ENCODE measurements around the gene MIER3. TPM values are rescaled to one million over a fixed set of nuclear protein-coding genes. Genes with fewer than 3 reads are reported as not detected.
A peak's percentile ranks its signal among the peaks of the same experiment; 100 is the strongest.

Gene MIER3
- total RNA-seq, 2 donors from 2014 or later = 10.3 to 18.9 TPM

DNA sequence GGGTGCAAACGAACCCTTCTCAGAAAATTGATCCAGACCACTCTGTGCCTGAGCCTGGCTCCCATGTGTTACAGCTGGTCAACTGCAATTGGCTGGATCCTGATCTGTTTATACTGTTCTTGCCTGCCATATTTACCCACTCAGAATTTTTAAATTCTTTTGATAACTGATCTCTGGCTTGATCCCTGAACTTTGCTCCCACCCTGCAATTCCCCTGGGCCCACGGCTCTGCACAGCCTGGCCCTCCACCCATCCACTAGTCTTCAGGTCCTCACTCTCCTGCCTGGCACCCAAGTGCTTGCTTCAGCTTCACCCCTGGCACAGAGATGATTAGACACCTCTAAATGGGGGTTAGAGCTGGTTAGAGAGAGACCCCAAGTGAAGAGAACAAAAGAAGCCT, 25.9 kb upstream of the MIER3 start:
- Mint-ChIP-seq H3K9me3 (no peaks in the 10 kb centered on the region), H3K4me3 (no peak overlapping the region), H3K36me3 (ENCODE audit: low read depth) (no peaks in the 10 kb centered on the region), H3K4me1 (no peaks in the 10 kb centered on the region), H3K27me3 (peaks cover 6% of the 10 kb centered on the region), H3K27ac (no peak overlapping the region)
- no peak for ATAC-seq (replicated peaks)

DNA sequence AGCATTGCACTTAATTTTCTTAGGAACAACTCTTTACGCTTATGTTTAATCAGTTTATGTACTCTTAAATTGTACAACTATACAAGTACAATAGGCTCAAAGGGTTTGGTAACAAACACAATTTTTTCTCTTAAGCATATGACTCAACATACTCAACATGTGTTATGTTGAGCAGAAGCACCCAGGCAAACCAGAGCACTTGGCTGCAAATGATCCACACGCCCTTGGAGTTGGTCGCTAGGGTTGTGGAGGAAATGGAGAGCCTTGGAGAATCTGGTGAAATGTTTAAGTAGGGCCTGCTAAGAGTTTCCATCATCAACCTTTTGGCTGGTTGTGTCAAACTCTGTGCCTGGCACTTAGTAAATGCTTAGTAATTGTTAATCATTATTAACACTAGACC, 25.1 kb upstream of the MIER3 start:
- Mint-ChIP-seq H3K27me3 (peaks cover 11% of the 10 kb centered on the region), H3K36me3 (ENCODE audit: low read depth) (no peaks in the 10 kb centered on the region), H3K27ac (no peak overlapping the region), H3K4me1 (no peaks in the 10 kb centered on the region), H3K9me3 (no peaks in the 10 kb centered on the region), H3K4me3 (no peak overlapping the region)
- no peak for ATAC-seq (replicated peaks)

DNA sequence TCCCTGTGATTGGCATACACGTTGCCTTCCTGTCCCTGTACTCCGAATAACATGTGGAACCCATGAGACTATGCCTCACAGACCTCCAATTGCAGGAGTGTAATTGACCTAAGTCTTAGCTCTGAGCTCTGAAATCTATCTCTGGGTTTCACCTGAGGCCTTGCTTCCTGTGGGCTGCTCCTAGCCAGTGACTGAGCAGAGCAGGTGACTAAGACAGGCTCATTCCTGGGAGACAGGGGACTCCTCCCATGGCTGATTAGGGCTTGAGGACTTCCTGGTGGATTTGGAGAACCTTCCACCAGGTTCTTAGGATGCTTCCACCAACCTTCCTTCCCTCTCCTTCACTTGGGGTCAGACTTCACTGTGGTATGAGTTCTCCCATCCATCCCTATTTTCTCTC, 22.3 kb upstream of the MIER3 start:
- Mint-ChIP-seq H3K4me1 (no peaks in the 10 kb centered on the region), H3K9me3 (no peaks in the 10 kb centered on the region), H3K27me3 (peaks cover 14% of the 10 kb centered on the region), H3K27ac (no peak overlapping the region), H3K4me3 (no peak overlapping the region), H3K36me3 (ENCODE audit: low read depth) (no peaks in the 10 kb centered on the region)
- no peak for ATAC-seq (replicated peaks)

DNA sequence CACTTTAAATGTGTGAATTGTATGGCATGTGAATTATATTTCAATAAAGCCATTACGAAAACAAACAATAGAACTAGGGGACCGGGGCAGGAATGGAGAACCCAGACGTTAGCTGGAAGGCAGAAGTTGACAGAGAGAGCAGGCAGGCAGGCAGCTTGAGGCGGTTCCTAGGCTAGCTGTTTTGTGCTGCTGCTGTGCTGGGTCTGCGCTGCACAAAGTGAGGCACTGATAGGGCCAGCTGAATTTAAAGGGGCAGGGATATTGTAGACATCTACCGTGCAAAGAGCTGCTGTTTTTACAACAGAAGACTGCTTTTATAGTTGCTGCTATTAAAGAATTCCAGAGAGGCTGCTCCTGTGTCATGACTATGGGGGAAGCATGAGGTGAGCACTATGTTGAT, 21.6 kb upstream of the MIER3 start:
- Mint-ChIP-seq H3K4me1 (no peaks in the 10 kb centered on the region), H3K27ac (no peak overlapping the region), H3K9me3 (no peaks in the 10 kb centered on the region), H3K4me3 (no peak overlapping the region), H3K36me3 (ENCODE audit: low read depth) (no peaks in the 10 kb centered on the region), H3K27me3 (peaks cover 18% of the 10 kb centered on the region)
- no peak for ATAC-seq (replicated peaks)

DNA sequence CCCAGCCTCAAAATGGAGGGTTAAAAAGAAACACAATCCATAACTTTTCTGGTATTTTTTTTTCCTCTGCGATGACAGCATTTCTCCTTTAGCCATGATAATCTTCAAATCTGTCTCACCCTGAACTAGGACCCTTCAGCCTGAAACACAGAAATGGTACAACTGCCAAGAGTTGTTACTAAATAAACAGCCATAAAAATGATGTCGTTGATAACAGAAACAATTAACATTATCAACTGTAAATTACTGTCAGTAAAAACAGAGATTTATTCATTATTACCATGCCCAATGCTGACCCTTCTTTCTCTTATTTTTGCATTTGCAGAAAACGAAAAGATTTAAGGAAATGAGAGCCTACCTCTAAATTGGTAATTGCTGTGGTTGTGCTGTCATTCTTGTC, 19.4 kb upstream of the MIER3 start:
- Mint-ChIP-seq H3K9me3 (no peaks in the 10 kb centered on the region), H3K4me3 (no peak overlapping the region), H3K36me3 (ENCODE audit: low read depth) (no peaks in the 10 kb centered on the region), H3K27me3 (peaks cover 26% of the 10 kb centered on the region), H3K27ac (no peak overlapping the region), H3K4me1 (no peaks in the 10 kb centered on the region)
- ATAC-seq (replicated peaks) = no peak

DNA sequence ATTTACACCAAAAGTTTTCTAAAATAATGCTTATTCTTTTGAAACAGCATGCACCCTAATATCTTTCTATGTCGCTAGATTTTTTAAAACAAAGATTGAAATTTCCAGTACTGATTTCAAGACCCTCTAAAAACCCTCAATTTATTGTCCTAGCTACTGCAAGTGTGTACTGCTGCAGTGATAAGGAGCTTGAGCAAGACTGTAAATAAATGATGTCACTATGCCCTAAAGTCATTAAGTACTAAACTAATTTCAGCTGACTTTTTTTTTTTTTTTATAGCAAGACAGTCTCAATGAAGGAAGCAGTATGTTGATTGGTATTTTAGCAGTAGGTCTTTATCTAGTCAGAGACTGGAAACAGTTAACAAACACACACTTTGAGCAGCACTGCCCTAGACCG, 12.2 kb upstream of the MIER3 start:
- Mint-ChIP-seq H3K4me1 (no peaks in the 10 kb centered on the region), H3K27me3 (peaks cover 45% of the 10 kb centered on the region), H3K27ac (no peak overlapping the region), H3K4me3 (no peak overlapping the region), H3K36me3 (ENCODE audit: low read depth) (no peaks in the 10 kb centered on the region), H3K9me3 (no peaks in the 10 kb centered on the region)
- ATAC-seq (replicated peaks) = no peak

DNA sequence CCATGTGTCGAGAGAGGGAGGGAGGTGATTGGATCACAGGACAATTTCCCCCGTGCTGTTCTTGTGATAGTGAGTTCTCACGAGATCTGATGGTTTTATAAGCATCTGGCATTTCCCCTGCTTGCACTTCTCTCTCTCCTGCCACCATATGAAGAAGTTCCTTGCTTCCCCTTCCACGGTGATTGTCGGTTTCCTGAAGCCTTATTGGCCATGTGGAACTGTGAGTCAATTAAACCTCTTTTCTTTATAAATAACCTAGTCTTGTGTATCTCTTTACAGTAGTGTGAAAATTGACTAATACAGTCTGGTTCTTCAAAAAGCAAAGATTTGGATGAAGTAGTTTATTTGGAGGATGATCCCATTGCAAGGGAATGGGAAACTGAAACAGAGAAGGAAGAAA, 11.3 kb upstream of the MIER3 start:
- H3K9me3 Mint-ChIP-seq = no peaks in the 10 kb centered on the region
- no peak overlapping the region for H3K27ac Mint-ChIP-seq
- no peak overlapping the region for H3K4me3 Mint-ChIP-seq
- no peaks in the 10 kb centered on the region for H3K36me3 Mint-ChIP-seq (ENCODE audit: low read depth)
- no peak for ATAC-seq (replicated peaks)
- H3K27me3 Mint-ChIP-seq = peaks cover 41% of the 10 kb centered on the region
- H3K4me1 Mint-ChIP-seq = no peaks in the 10 kb centered on the region

DNA sequence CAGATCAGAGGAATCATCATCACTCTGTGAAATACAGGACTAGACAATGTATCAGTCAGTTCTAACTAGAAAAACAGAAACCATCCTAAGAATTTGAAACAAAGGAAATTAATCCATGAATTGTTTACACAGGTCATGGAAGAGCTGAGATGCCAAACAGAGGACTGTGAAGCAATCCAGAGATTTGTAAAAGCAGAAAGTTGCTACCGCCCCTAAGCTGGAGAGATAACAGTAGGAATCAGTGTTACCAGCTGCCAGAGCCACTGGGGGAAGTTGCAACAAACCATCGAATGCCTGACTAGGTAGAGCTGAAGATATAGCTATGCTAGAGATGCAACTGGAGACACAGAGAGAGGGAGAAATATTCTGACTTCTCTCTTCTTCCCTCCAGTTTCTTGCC, 10.4 kb upstream of the MIER3 start:
- Mint-ChIP-seq H3K4me3 (no peak overlapping the region), H3K27me3 (peaks cover 39% of the 10 kb centered on the region), H3K4me1 (no peaks in the 10 kb centered on the region), H3K9me3 (no peaks in the 10 kb centered on the region), H3K36me3 (ENCODE audit: low read depth) (no peaks in the 10 kb centered on the region), H3K27ac (no peak overlapping the region)
- no peak for ATAC-seq (replicated peaks)

DNA sequence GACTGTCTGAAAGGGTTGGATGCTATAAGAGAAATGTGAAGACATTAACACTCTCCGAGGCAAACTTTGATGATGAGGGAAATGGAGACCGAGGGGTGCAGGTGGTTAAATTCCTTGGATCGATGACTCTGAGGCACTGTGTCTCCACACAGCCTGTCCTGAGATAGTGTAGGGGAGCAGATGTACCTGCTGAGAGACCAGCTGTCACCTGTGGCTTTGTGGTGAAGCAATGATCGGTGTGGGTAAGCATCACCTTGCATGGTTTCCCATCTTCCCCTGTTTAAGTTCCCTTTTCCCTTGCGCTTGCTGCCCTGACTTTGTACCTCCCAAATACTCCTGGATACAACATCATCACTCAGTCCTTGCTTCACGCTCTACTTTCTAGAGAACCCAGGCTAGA, 9.8 kb upstream of the MIER3 start:
- Mint-ChIP-seq H3K36me3 (ENCODE audit: low read depth) (no peaks in the 10 kb centered on the region), H3K27me3 (peaks cover 38% of the 10 kb centered on the region), H3K4me1 (no peaks in the 10 kb centered on the region), H3K9me3 (no peaks in the 10 kb centered on the region), H3K4me3 (no peak overlapping the region), H3K27ac (no peak overlapping the region)
- ATAC-seq (replicated peaks) = no peak

DNA sequence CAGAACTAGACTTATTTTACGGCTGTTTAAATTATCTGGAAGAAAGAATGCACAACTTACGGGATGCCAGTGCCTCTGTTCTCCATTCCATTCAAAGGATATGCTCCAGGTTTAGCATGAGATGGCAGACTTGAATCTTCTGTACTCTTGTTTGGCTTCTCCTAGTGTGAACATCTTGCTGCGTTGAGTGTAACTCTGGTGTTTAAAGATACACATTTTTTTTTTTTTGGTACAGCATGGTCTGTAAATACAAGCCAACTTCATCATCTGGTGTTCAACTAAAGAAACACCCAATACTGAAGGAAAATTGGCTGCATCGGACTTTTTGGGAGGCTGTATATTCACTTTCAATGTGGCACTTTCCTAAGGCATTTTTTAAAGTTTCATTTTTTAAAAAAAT, 7.4 kb upstream of the MIER3 start:
- no peak overlapping the region for H3K27ac Mint-ChIP-seq
- peaks cover 33% of the 10 kb centered on the region for H3K27me3 Mint-ChIP-seq
- no peaks in the 10 kb centered on the region for H3K9me3 Mint-ChIP-seq
- ATAC-seq (replicated peaks) = no peak
- H3K36me3 Mint-ChIP-seq (ENCODE audit: low read depth) = no peaks in the 10 kb centered on the region
- no peak overlapping the region for H3K4me3 Mint-ChIP-seq
- no peaks in the 10 kb centered on the region for H3K4me1 Mint-ChIP-seq

DNA sequence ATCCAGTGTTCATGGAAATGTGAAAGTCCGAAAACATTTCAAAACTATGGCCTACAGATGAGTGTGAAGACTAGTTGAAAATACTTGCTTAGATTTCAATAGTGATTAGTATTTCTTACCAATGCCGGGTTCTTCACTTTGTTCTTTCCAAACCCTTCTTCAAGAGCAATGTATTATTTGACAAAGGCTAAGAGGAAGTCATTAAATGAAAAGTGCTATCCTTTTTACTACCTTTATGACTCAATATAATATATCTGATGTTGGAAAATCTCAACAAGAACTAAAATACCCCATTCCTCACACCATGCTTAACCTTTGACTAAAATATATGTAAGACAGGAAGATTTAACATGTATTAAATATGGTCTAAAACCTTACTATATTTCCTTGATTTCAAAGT, 6.7 kb upstream of the MIER3 start:
- H3K9me3 Mint-ChIP-seq = no peaks in the 10 kb centered on the region
- H3K4me1 Mint-ChIP-seq = no peaks in the 10 kb centered on the region
- H3K27ac Mint-ChIP-seq = no peak overlapping the region
- ATAC-seq (replicated peaks) = no peak
- H3K27me3 Mint-ChIP-seq = peaks cover 32% of the 10 kb centered on the region
- H3K4me3 Mint-ChIP-seq = no peak overlapping the region
- H3K36me3 Mint-ChIP-seq (ENCODE audit: low read depth) = no peaks in the 10 kb centered on the region

DNA sequence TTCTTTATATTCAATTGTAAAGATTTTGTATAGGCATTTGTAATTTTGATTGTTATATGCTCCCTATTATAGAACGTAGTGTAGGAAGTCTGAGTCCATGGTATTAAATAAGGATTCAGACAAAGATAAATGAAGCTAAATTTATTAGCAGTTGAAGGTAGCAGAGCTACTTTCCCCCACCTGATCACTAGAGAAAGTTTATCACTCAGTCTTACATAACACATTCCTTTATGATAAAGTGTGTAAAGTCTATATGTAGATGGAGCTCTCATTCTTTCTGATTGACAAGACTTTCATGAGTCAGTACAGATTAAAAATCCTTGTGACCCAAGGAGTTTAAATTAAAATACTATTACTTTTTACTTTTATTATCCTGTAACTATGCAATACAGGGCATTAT, 2.3 kb upstream of the MIER3 start:
- H3K36me3 Mint-ChIP-seq (ENCODE audit: low read depth) = peaks cover 11% of the 10 kb centered on the region
- H3K27ac Mint-ChIP-seq = no peak overlapping the region
- peaks cover 19% of the 10 kb centered on the region for H3K27me3 Mint-ChIP-seq
- no peak overlapping the region for H3K4me3 Mint-ChIP-seq
- ATAC-seq (replicated peaks) = no peak
- H3K4me1 Mint-ChIP-seq = peaks cover 5% of the 10 kb centered on the region
- no peaks in the 10 kb centered on the region for H3K9me3 Mint-ChIP-seq

DNA sequence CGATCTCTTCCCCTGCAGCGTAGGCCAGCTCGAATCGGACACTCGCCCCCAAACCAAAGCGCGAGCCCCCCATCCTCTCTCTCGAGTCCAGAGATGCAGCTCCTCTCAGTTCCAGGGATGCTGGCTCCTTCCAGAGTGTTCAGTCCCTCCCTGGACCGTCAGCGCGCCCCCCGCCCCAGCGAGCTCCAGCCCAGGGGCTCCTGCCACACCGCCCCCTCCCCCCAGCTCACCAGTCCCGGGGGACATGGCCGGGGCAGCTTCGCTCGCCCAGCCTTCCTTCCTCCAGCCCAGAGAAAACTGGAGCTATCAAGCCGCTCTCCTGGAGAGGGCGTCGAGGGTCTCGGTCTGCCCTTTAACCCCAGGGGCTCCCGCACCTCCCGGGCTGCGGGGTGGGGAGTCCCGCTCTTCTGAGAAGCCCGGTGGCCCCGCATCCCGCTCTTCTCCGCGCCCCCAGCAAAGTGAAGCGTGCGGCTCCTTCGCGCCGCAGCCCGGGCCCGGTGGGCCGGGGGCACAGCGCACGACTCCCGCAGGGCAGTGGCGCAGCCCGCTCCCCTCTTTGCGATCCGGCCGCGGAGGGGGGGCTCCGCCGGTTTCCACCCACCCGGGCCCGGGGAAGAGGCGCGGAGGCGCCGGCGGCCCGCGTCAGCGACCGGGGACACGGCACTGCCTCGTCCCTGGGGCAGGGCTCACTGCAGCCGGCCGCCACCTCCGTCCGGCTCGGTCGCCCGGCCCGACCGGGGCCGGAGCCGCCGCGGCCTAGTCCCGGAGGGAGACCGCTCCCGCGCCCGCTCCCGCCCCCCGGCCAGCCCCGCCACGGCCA, 587 bp downstream of the MIER3 start:
- Mint-ChIP-seq H3K27ac (peak overlapping the region; percentile 87), H3K27me3 (peaks cover 16% of the 10 kb centered on the region), H3K4me3 (peak overlapping the region; percentile 88), H3K36me3 (ENCODE audit: low read depth) (peaks cover 38% of the 10 kb centered on the region), H3K9me3 (no peaks in the 10 kb centered on the region), H3K4me1 (peaks cover 5% of the 10 kb centered on the region)
- ATAC-seq (replicated peaks) = peak; percentile 43

DNA sequence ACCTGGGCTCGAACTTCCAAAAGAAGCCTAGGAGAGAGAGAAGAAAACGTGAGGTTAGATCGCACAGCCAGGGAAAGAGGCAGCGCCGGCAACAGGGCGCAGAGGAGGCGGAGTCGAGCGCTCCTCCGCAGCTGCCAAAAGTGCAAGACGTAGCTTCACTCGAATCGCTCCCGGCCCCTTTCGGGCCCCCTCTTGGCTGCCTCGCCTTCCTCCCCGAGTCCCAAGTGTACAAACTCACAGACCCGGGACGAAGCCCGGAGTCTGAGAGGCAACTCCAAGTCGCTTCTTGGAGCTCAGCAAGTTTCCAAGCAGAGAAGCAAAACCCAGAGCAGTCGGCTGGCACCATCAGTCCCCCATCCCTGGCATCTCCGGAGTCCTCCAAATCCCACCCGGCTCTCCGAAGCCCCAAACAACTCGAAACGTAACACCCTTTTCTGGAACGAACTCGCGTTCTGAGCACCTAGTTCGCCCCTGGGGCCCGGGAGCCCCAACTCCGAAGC, 1.2 kb downstream of the MIER3 start:
- peaks cover 44% of the 10 kb centered on the region for H3K36me3 Mint-ChIP-seq (ENCODE audit: low read depth)
- H3K27me3 Mint-ChIP-seq = peaks cover 13% of the 10 kb centered on the region
- H3K27ac Mint-ChIP-seq = peak overlapping the region; percentile 87
- ATAC-seq (replicated peaks) = peak; percentile 53
- peak overlapping the region; percentile 88 for H3K4me3 Mint-ChIP-seq
- H3K9me3 Mint-ChIP-seq = no peaks in the 10 kb centered on the region
- peaks cover 5% of the 10 kb centered on the region for H3K4me1 Mint-ChIP-seq

DNA sequence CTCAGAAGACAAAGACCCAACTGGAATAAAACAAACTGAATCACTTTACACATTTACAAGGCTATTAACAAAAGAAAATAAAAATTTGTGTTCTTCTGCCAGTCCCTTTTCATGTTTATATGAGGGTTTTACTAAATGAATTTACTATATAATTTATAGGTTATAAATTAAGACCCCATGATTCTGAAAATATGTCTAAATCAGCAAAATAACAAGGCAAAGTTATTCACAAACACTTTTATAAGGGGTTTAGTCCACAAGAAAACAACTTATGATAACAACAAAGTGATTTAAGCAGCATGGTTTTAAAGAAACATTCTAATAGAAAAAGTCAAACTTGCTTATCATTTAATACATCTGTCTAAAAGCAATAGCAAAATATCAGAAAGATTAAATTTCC, 4.9 kb downstream of the MIER3 start:
- no peaks in the 10 kb centered on the region for H3K4me1 Mint-ChIP-seq
- ATAC-seq (replicated peaks) = no peak
- peaks cover 79% of the 10 kb centered on the region for H3K36me3 Mint-ChIP-seq (ENCODE audit: low read depth)
- H3K4me3 Mint-ChIP-seq = no peak overlapping the region
- no peak overlapping the region for H3K27ac Mint-ChIP-seq
- no peaks in the 10 kb centered on the region for H3K27me3 Mint-ChIP-seq
- no peaks in the 10 kb centered on the region for H3K9me3 Mint-ChIP-seq

Measured in activated T-helper 17 cell treated with anti-CD3 and anti-CD28 coated beads, Interleukin-2, amount 50 U/mL, for 72 hours (primary cell).